GM12892 (cell line): ENCODE data around the gene IL13RA1.

Experiments
- POLR2A ChIP-seq: IDR thresholded peaks from 2 replicates; pipeline ENCODE4 v1.6.1; 2011; ENCODE audit warnings: low read depth, low read length, control low read depth
- POLR2AphosphoS5 ChIP-seq: IDR thresholded peaks from 2 replicates; pipeline ENCODE4 v1.6.1; 2011; ENCODE audit warnings: low read depth, low read length, control low read depth
- TAF1 ChIP-seq: IDR thresholded peaks from 2 replicates; pipeline ENCODE4 v1.6.1; 2011; ENCODE audit warnings: low read depth, mild to moderate bottlenecking, control low read depth, low read length, borderline replicate concordance

GRCh38 chrX:118734909-118735308, 7.5 kb downstream of the IL13RA1 start:
- TF ChIP-seq POLR2A (no peak), POLR2AphosphoS5 (no peak), TAF1 (no peak)
